Measurements from ENCODE around the gene C2CD2. TPM values are rescaled to one million over a fixed set of nuclear protein-coding genes. Genes with fewer than 3 reads are reported as not detected.

The C2CD2 gene
- total and polyA plus RNA-seq, 2 experiments from 2014 or later, result 6.4 to 13.9 TPM

DNA sequence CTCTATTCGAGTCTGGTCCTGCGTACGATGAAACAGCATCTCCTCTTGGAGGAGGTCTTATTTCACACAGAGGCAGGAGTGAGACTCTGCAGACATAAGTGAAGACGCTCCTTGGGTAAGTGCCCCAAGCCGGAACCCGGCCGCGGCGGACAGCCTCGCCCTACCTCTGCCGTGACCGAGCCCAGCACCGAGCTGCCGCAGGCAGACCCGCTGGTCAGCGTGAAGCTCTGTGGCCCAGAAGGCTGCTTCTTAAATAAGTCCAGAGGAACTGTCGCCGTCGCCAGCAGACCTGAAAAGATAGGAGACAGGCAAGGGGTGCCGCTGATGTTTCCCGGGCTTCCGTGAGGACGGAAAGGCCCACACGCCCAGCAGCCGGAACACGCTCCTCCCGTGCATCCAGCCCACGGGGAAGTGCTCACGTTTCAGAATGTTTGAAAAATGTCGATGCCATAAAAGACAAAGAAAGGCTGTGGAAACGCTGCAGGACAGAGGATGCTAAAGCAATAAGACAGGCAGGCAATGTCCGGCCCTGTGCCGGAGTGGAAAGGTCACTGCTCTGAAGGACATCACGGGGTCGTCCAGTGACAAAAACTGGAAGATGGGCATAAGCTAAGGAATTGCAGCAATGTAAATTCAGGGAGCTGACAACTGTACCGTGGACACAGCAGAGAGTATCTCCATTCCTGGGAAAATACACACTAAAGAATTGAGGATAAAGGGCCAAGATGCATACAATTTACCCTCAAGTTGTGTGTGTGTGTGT lies 46.1 kb downstream of the C2CD2 start:
- H3K36me3 ChIP-seq (replicated peaks; ENCODE audit: insufficient read depth, low read depth), result no peaks in the 10 kb centered on the region
- 96% methylated on average over 36 of the region's 36 CpGs for WGBS (ENCODE audit: low lambda C conversion rate, missing lambda C conversion rate)
- H3K9me3 ChIP-seq (ENCODE audit: low read depth), result no peaks in the 10 kb centered on the region
- TF ChIP-seq EZH2phosphoT487 (IDR thresholded peaks at IDR 0.05; ENCODE audit: low read depth, severe bottlenecking, unreplicated experiment) (no peak), EZH2 (IDR thresholded peaks at IDR 0.05; ENCODE audit: borderline replicate concordance) (no peak)
- TF ChIP-seq, protein P1, sequence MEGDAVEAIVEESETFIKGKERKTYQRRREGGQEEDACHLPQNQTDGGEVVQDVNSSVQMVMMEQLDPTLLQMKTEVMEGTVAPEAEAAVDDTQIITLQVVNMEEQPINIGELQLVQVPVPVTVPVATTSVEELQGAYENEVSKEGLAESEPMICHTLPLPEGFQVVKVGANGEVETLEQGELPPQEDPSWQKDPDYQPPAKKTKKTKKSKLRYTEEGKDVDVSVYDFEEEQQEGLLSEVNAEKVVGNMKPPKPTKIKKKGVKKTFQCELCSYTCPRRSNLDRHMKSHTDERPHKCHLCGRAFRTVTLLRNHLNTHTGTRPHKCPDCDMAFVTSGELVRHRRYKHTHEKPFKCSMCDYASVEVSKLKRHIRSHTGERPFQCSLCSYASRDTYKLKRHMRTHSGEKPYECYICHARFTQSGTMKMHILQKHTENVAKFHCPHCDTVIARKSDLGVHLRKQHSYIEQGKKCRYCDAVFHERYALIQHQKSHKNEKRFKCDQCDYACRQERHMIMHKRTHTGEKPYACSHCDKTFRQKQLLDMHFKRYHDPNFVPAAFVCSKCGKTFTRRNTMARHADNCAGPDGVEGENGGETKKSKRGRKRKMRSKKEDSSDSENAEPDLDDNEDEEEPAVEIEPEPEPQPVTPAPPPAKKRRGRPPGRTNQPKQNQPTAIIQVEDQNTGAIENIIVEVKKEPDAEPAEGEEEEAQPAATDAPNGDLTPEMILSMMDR (IDR thresholded peaks at IDR 0.05; ENCODE audit: poor library complexity), result no peak
- no peaks in the 10 kb centered on the region for H3K27me3 ChIP-seq
- no peak overlapping the region for H2AFZ ChIP-seq
- H3K27ac ChIP-seq, result no peak overlapping the region
- H4K20me1 ChIP-seq (ENCODE audit: insufficient read depth, poor library complexity, severe bottlenecking), result no peaks in the 10 kb centered on the region
- H3K4me2 ChIP-seq, result no peak overlapping the region
- H3K4me1 ChIP-seq (ENCODE audit: insufficient read depth), result no peaks in the 10 kb centered on the region
- no peak for DNase-seq (ENCODE audit: low spot score)
- H3K9me2 ChIP-seq (replicated peaks; ENCODE audit: insufficient read depth), result no peaks in the 10 kb centered on the region
- no peaks in the 10 kb centered on the region for H3K79me2 ChIP-seq
- H3K4me3 ChIP-seq, result no peak overlapping the region

- no peaks in the 10 kb centered on the region for H3K36me3 ChIP-seq (replicated peaks; ENCODE audit: insufficient read depth, low read depth)
- H3K9me2 ChIP-seq (replicated peaks; ENCODE audit: insufficient read depth), result no peaks in the 10 kb centered on the region
- no peaks in the 10 kb centered on the region for H4K20me1 ChIP-seq (ENCODE audit: insufficient read depth, poor library complexity, severe bottlenecking)
- H3K27ac ChIP-seq, result no peak overlapping the region
- H3K79me2 ChIP-seq, result no peaks in the 10 kb centered on the region
- no peak overlapping the region for H3K4me3 ChIP-seq
- no peak for DNase-seq (ENCODE audit: low spot score)
- WGBS (ENCODE audit: low lambda C conversion rate, missing lambda C conversion rate), result 96% methylated on average over 14 of the region's 14 CpGs
- H2AFZ ChIP-seq, result no peak overlapping the region
- TF ChIP-seq, protein P1 (IDR thresholded peaks at IDR 0.05; ENCODE audit: poor library complexity), result no peak
- TF ChIP-seq EZH2phosphoT487 (IDR thresholded peaks at IDR 0.05; ENCODE audit: low read depth, severe bottlenecking, unreplicated experiment), result no peak
- no peak for TF ChIP-seq EZH2 (IDR thresholded peaks at IDR 0.05; ENCODE audit: borderline replicate concordance)
- no peaks in the 10 kb centered on the region for H3K27me3 ChIP-seq
- no peak overlapping the region for H3K4me2 ChIP-seq
- no peaks in the 10 kb centered on the region for H3K4me1 ChIP-seq (ENCODE audit: insufficient read depth)
- no peaks in the 10 kb centered on the region for H3K9me3 ChIP-seq (ENCODE audit: low read depth)
Observed at GRCh38 chr21:41906770-41907169, 47.0 kb downstream of the C2CD2 start.

DNA sequence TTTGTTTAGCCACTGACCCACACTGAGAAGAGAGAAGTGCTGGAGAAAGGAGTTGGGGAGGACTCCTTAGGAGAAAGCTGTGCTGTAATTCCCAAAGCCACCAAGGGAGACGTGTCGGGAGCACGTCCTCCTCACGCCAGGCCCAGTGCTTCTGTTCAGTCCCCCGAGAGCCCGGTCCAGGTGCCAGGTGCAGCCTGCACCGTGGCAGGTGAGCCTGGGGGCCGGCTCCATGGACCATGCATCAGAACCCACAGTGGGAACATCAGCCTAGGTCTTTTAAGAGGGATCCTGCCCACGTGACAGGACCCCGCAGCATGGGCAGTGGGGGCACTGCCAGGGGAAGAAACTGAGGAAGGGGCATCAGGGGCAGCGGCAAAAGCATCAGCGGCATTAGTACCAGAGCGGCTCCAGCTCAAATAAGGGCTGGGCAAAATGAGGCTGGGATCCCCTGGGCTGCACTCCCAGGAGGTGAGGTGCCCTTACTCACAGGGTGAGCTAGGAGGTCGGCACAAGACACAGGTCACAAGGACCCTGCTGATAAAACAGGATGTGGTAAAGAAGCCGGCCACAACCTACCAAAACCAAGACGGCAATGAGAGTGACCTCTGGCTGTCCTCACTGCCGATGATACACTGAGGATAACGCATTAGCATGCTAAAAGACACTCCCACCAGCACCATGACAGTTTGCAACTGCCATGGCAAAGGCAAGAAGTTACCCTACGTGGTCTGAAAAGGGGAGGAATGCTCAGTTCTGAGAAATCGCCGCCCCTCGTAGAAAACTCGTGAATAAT lies 50.1 kb downstream of the C2CD2 start:
- no peak for TF ChIP-seq EZH2phosphoT487 (IDR thresholded peaks at IDR 0.05; ENCODE audit: low read depth, severe bottlenecking, unreplicated experiment)
- TF ChIP-seq EZH2 (IDR thresholded peaks at IDR 0.05; ENCODE audit: borderline replicate concordance), result no peak
- TF ChIP-seq, protein P1 (IDR thresholded peaks at IDR 0.05; ENCODE audit: poor library complexity), result no peak
- no peaks in the 10 kb centered on the region for H3K36me3 ChIP-seq (replicated peaks; ENCODE audit: insufficient read depth, low read depth)
- 85% methylated on average over 23 of the region's 23 CpGs for WGBS (ENCODE audit: low lambda C conversion rate, missing lambda C conversion rate)

More for the DNA sequence above, 50.1 kb downstream of the C2CD2 start:
- Histone ChIP-seq H3K4me3 (no peak overlapping the region), H3K79me2 (no peaks in the 10 kb centered on the region), H3K9me3 (ENCODE audit: low read depth) (no peaks in the 10 kb centered on the region), H2AFZ (no peak overlapping the region), H3K4me1 (ENCODE audit: insufficient read depth) (no peaks in the 10 kb centered on the region), H4K20me1 (ENCODE audit: insufficient read depth, poor library complexity, severe bottlenecking) (no peaks in the 10 kb centered on the region), H3K27ac (no peak overlapping the region), H3K27me3 (no peaks in the 10 kb centered on the region), H3K4me2 (no peak overlapping the region), H3K9me2 (replicated peaks; ENCODE audit: insufficient read depth) (no peaks in the 10 kb centered on the region)
- no peak for DNase-seq (ENCODE audit: low spot score)
